ENCODE measurements around the gene CHST10. TPM values are rescaled to one million over a fixed set of nuclear protein-coding genes. Genes with fewer than 3 reads are reported as not detected.

The CHST10 gene
- total RNA-seq, 1 experiment from 2014 or later = 29.7 TPM

DNA sequence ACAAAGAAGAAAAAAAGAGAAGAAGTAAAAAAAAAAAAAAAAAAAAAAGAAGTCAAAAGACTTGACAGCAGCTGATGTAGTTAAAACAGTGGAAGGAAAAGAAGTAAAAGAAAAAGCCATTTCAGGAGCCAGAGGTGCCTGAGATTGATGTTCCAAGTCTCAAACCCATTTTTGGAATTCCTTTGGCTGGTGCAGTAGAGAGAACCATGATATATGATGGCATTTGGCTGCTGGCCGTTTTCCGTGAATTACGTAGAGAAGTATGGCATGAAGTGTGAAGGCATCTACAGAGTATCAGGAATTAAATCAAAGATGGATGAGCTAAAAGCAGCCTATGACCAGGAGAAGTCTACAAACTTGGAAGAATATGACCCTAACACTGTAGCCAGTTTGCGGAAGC lies 7.6 kb upstream of the CHST10 start:
- Histone ChIP-seq H3K4me2 (ENCODE audit: insufficient read depth, insufficient read length, low read length) (no peak overlapping the region), H4K91ac (ENCODE audit: insufficient read length, low read depth, low read length) (no peak overlapping the region), H3K9me3 (ENCODE audit: control insufficient read depth, low read depth, low read length) (no peaks in the 10 kb centered on the region), H3K56ac (ENCODE audit: insufficient read length, low read depth, low read length) (no peak overlapping the region), H3K9ac (ENCODE audit: extremely low read depth, insufficient read length, low read length) (no peak overlapping the region), H4K20me1 (ENCODE audit: control insufficient read depth, insufficient read depth, insufficient read length) (no peaks in the 10 kb centered on the region), H3K27me3 (ENCODE audit: insufficient read depth, low read length) (no peaks in the 10 kb centered on the region), H3K4ac (ENCODE audit: low read depth, low read length) (no peak overlapping the region), H2AK5ac (ENCODE audit: insufficient read length, low read length) (no peak overlapping the region), H3T11ph (ENCODE audit: low read length) (no peak overlapping the region), H3K23me2 (ENCODE audit: insufficient read length, low read depth, low read length, poor library complexity, severe bottlenecking) (no peaks in the 10 kb centered on the region), H2BK12ac (ENCODE audit: insufficient read length, low read depth, low read length) (no peak overlapping the region), H3K4me1 (ENCODE audit: insufficient read depth, low read length) (no peaks in the 10 kb centered on the region; the same call in 1 of the 2 replicates), H2AFZ (ENCODE audit: low read length) (no peak overlapping the region), H2BK15ac (ENCODE audit: low read depth, low read length) (no peak overlapping the region), H3K79me1 (ENCODE audit: insufficient read depth, low read depth, low read length, poor library complexity, severe bottlenecking) (no peaks in the 10 kb centered on the region), H3K18ac (ENCODE audit: insufficient read length, low read depth, low read length) (no peak overlapping the region), H2BK5ac (ENCODE audit: insufficient read length, low read length) (no peak overlapping the region), H2BK120ac (ENCODE audit: low read depth, low read length, poor library complexity, severe bottlenecking) (no peak overlapping the region), H3K27ac (ENCODE audit: insufficient read length, low read depth, low read length) (no peak overlapping the region), H3K23ac (ENCODE audit: insufficient read length, low read depth, low read length) (no peak overlapping the region), H2BK20ac (ENCODE audit: low read depth, low read length, poor library complexity, severe bottlenecking) (no peak overlapping the region), H4K5ac (ENCODE audit: insufficient read length, low read depth, low read length) (no peak overlapping the region), H3K14ac (ENCODE audit: insufficient read depth, low read length) (no peak overlapping the region), H4K8ac (replicated peaks; ENCODE audit: insufficient read length, low read depth, low read length) (no peak overlapping the region), H3K79me2 (ENCODE audit: insufficient read depth, low read length) (no peaks in the 10 kb centered on the region)
- WGBS (ENCODE audit: extremely low coverage, insufficient read length, low lambda C conversion rate) = no CpG with 5 or more reads among the region's 4 CpGs
- Mint-ChIP-seq H3K9me3 (peaks cover 0 to 5% of the 10 kb centered on the region in 2 experiments; a peak in 2 of 5 replicates), H3K36me3 (ENCODE audit: insufficient read depth in 1 of 3, low read depth in 3 of 3) (peaks cover 0 to 2% (median 0%) of the 10 kb centered on the region in 3 experiments; a peak in 2 of 7 replicates), H3K4me1 (peaks cover 8 to 14% of the 10 kb centered on the region in 2 experiments), H3K4me3 (no peak overlapping the region), H3K27ac (no peak overlapping the region), H3K27me3 (ENCODE audit: low read depth) (peaks cover 2% of the 10 kb centered on the region; the same call in 1 of the 2 replicates)
- no peak for DNase-seq
- TF ChIP-seq CTCF (conservative IDR thresholded peaks at IDR 0.05) = no peak
